ENCODE data around the gene ZEB1. TPM values are rescaled to one million over a fixed set of nuclear protein-coding genes. Genes with fewer than 3 reads are reported as not detected.

ZEB1 gene
- total and polyA plus RNA-seq, 9 of the 15 experiments (the other 6 are each of a cell fraction or from before 2014, with no cell fraction given), result 2.1 to 8.4 (median 4.9) TPM

DNA sequence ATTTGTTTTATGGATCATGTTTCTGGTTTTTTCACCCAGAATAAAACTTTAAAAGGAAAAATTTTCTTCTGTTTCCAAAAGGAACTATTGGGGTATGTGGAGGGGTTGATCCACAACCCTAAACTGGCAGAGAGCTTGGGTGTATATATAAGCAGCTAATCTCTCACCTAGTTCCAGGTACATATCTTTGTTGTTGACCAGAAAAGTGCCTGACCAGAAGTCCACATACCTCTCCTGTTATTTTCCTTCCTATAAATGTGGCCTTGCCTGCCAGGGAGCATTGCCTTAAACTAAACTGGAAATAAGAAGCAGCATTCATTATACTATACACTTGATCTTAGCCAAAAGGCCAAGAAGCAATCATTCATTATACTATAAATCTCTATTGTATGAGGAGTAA lies 112.0 kb downstream of the ZEB1 start:
- H3K4me2 ChIP-seq (ENCODE audit: insufficient read depth, low read length), result no peak overlapping the region

DNA sequence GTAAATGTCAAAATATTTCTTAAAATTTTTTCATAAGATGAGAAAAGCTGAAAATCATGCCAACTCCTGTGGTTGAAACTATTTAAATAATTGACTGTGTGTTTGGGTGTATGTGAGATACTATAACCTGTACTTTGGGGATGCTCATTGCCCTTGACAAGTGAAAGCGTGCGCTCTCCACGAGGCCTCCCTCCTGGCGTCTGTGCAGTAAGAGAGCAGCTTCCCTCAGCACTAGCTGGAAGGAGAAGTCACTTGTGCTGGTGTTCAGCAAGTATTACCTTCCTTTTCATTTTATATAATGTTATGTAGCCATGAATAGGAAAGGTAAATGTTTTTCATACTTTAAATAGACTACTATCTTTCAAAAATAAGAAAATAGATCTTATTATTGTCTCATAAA lies 118.9 kb downstream of the ZEB1 start:
- ChIA-PET POLR2A (no interaction called here), CTCF (ENCODE audit: low intra/inter-chr PET ratio) (no interaction called here)
- no peaks in the 10 kb centered on the region; the same call in 1 of the 2 replicates for H3K9me3 ChIP-seq (replicated peaks; ENCODE audit: control insufficient read depth, insufficient read depth, low read depth, low read length)
- H3K4me3 ChIP-seq, result no peak overlapping the region
- FAIRE-seq (no peak), DNase-seq (ENCODE audit: extremely low read depth in 1 of 4, low spot score in 3 of 4) (no peak), ATAC-seq (no peak)
- no peaks in the 10 kb centered on the region for H3K9me1 ChIP-seq (ENCODE audit: control insufficient read depth, insufficient read depth, low read length)
- H3K27me3 ChIP-seq (ENCODE audit: control insufficient read depth in 2 of 2, insufficient read depth in 2 of 2, low read length in 2 of 2), result no peaks in the 10 kb centered on the region
- no peaks in the 10 kb centered on the region for H3K4me1 ChIP-seq (replicated peaks in 1 of 2; ENCODE audit: control insufficient read depth in 2 of 2, insufficient read depth in 2 of 2, low read length in 2 of 2)
- no TSS peak for BruUV-seq (replicated peaks)
- H3K9ac ChIP-seq (ENCODE audit: insufficient read depth in 1 of 2, low read depth in 2 of 2, low read length in 2 of 2), result no peak overlapping the region
- in situ Hi-C loops (cut with MboI) (no loop called here), intact Hi-C loops (cut with micrococcal nuclease) (no loop called here)
- H4K20me1 ChIP-seq (replicated peaks; ENCODE audit: control insufficient read depth, insufficient read depth, low read length), result no peaks in the 10 kb centered on the region
- no peaks in the 10 kb centered on the region for H3K36me3 ChIP-seq (ENCODE audit: control insufficient read depth, insufficient read depth, low read length)
- no peak overlapping the region for H3K4me2 ChIP-seq (ENCODE audit: insufficient read depth, low read length)
- WGBS (ENCODE audit: insufficient coverage, low coverage, missing lambda C conversion rate), result 39% methylated on average over 4 of the region's 4 CpGs
- no peak overlapping the region for H2AFZ ChIP-seq (ENCODE audit: low read depth, low read length)
- no peaks in the 10 kb centered on the region for H3K79me2 ChIP-seq (ENCODE audit: control insufficient read depth, insufficient read depth, low read length)
- no peak overlapping the region for H3K27ac ChIP-seq (ENCODE audit: extremely low read depth, low read depth, low read length)
- TF ChIP-seq, protein P1, sequence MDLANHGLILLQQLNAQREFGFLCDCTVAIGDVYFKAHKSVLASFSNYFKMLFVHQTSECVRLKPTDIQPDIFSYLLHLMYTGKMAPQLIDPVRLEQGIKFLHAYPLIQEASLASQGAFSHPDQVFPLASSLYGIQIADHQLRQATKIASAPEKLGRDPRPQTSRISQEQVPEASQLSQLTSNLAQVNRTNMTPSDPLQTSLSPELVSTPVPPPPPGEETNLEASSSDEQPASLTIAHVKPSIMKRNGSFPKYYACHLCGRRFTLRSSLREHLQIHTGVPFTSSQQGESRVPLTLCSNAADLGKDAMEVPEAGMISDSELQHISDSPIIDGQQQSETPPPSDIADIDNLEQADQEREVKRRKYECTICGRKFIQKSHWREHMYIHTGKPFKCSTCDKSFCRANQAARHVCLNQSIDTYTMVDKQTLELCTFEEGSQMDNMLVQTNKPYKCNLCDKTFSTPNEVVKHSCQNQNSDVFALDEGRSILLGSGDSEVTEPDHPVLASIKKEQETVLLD (IDR thresholded peaks at IDR 0.05), result no peak
- TF ChIP-seq TEAD4 (IDR thresholded peaks at IDR 0.05; ENCODE audit: low read length) (no peak), TEAD4 (CRISPR knock-in tag; IDR thresholded peaks at IDR 0.05; ENCODE audit: borderline replicate concordance) (no peak), MIER1 (IDR thresholded peaks at IDR 0.05; ENCODE audit: low read depth) (no peak), ZKSCAN1 (IDR thresholded peaks at IDR 0.05; ENCODE audit: low read depth, low read length) (no peak)
- TF ChIP-seq, protein P2, sequence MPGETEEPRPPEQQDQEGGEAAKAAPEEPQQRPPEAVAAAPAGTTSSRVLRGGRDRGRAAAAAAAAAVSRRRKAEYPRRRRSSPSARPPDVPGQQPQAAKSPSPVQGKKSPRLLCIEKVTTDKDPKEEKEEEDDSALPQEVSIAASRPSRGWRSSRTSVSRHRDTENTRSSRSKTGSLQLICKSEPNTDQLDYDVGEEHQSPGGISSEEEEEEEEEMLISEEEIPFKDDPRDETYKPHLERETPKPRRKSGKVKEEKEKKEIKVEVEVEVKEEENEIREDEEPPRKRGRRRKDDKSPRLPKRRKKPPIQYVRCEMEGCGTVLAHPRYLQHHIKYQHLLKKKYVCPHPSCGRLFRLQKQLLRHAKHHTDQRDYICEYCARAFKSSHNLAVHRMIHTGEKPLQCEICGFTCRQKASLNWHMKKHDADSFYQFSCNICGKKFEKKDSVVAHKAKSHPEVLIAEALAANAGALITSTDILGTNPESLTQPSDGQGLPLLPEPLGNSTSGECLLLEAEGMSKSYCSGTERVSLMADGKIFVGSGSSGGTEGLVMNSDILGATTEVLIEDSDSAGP (CRISPR knock-in tag; IDR thresholded peaks at IDR 0.05), result no peak
- TF ChIP-seq, protein P3, sequence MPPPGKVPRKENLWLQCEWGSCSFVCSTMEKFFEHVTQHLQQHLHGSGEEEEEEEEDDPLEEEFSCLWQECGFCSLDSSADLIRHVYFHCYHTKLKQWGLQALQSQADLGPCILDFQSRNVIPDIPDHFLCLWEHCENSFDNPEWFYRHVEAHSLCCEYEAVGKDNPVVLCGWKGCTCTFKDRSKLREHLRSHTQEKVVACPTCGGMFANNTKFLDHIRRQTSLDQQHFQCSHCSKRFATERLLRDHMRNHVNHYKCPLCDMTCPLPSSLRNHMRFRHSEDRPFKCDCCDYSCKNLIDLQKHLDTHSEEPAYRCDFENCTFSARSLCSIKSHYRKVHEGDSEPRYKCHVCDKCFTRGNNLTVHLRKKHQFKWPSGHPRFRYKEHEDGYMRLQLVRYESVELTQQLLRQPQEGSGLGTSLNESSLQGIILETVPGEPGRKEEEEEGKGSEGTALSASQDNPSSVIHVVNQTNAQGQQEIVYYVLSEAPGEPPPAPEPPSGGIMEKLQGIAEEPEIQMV (tag; conservative IDR thresholded peaks at IDR 0.05; ENCODE audit: low read depth), result no peak

More for the DNA sequence above, 112.0 kb downstream of the ZEB1 start:
- Histone ChIP-seq H3K9me1 (ENCODE audit: control insufficient read depth, insufficient read depth, low read length) (no peaks in the 10 kb centered on the region), H3K4me1 (replicated peaks in 1 of 2; ENCODE audit: control insufficient read depth in 2 of 2, insufficient read depth in 2 of 2, low read length in 2 of 2) (no peaks in the 10 kb centered on the region), H3K9ac (ENCODE audit: insufficient read depth in 1 of 2, low read depth in 2 of 2, low read length in 2 of 2) (no peak overlapping the region), H3K27me3 (ENCODE audit: control insufficient read depth in 2 of 2, insufficient read depth in 2 of 2, low read length in 2 of 2) (no peaks in the 10 kb centered on the region), H3K79me2 (ENCODE audit: control insufficient read depth, insufficient read depth, low read length) (no peaks in the 10 kb centered on the region), H3K36me3 (ENCODE audit: control insufficient read depth, insufficient read depth, low read length) (no peaks in the 10 kb centered on the region), H4K20me1 (replicated peaks; ENCODE audit: control insufficient read depth, insufficient read depth, low read length) (no peaks in the 10 kb centered on the region), H3K9me3 (replicated peaks; ENCODE audit: control insufficient read depth, insufficient read depth, low read depth, low read length) (no peaks in the 10 kb centered on the region), H3K27ac (ENCODE audit: extremely low read depth, low read depth, low read length) (no peak overlapping the region), H3K4me3 (no peak overlapping the region), H2AFZ (ENCODE audit: low read depth, low read length) (no peak overlapping the region)
- no TSS peak for BruUV-seq (replicated peaks)
- DNase-seq (ENCODE audit: extremely low read depth in 1 of 4, low spot score in 3 of 4), result no peak
- ATAC-seq, result no peak
- TF ChIP-seq CHD2 (IDR thresholded peaks at IDR 0.05; ENCODE audit: low read depth, low read length) (no peak), SP2 (IDR thresholded peaks at IDR 0.05; ENCODE audit: extremely low read depth, low read depth, low read length, poor library complexity, severe bottlenecking) (no peak)
- TF ChIP-seq, protein P4, sequence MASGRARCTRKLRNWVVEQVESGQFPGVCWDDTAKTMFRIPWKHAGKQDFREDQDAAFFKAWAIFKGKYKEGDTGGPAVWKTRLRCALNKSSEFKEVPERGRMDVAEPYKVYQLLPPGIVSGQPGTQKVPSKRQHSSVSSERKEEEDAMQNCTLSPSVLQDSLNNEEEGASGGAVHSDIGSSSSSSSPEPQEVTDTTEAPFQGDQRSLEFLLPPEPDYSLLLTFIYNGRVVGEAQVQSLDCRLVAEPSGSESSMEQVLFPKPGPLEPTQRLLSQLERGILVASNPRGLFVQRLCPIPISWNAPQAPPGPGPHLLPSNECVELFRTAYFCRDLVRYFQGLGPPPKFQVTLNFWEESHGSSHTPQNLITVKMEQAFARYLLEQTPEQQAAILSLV (tag; IDR thresholded peaks at IDR 0.05), result no peak
- CTCF ChIA-PET (ENCODE audit: low intra/inter-chr PET ratio), result no interaction called here
- POLR2A ChIA-PET, result no interaction called here
- FAIRE-seq, result no peak
- in situ Hi-C loops (cut with MboI), result no loop called here
- intact Hi-C loops (cut with micrococcal nuclease), result no loop called here
